HFF-Myc (cell line): ENCODE data around the gene GNB1.
A peak's percentile ranks its signal among the peaks of the same experiment; 100 is the strongest.

ENCODE experiments used
- DNase-seq: peaks from one replicate; pipeline ENCODE4 v3.0.0-alpha.2; 2011; ENCODE audit warnings: low read depth; ENCODE audit errors: extremely low read depth
- H3K4me3 ChIP-seq: replicated peaks from 2 replicates; pipeline ENCODE4 v1.5.1; 2011; ENCODE audit warnings: low read depth, mild to moderate bottlenecking, control low read depth, low read length
- CTCF ChIP-seq: IDR thresholded peaks from 2 replicates; pipeline ENCODE4 v1.5.1; 2012; ENCODE audit warnings: mild to moderate bottlenecking, low read depth, low read length, control low read depth; ENCODE audit errors: missing control alignments

The GNB1 gene

GRCh38 chr1:1890506-1891348 lies at the start of gene GNB1:
TSS of gene GNB1 (minus strand) at chr1:1891087. CDS start at chr1:1825453, 65,634 bp downstream.
- TF ChIP-seq CTCF = no peak
- peak; percentile 43 for DNase-seq
- H3K4me3 ChIP-seq = peak within 1 kb of the TSS; percentile 74

GRCh38 chr1:1940123-1940425 lies 49.2 kb upstream of the GNB1 start:
- DNase-seq = no peak
- no peak overlapping the region for H3K4me3 ChIP-seq
- no peak for TF ChIP-seq CTCF

- no peak for DNase-seq
- no peak for TF ChIP-seq CTCF
- H3K4me3 ChIP-seq = no peak overlapping the region
Measured at GRCh38 chr1:1939296-1940122, 48.6 kb upstream of the GNB1 start.

- H3K4me3 ChIP-seq = no peak overlapping the region
- TF ChIP-seq CTCF = no peak
- DNase-seq = no peak
Measured at GRCh38 chr1:1938613-1939295, 47.9 kb upstream of the GNB1 start.

- no peak for TF ChIP-seq CTCF
- no peak for DNase-seq
- no peak overlapping the region for H3K4me3 ChIP-seq
Measured at GRCh38 chr1:1938276-1938573, 47.3 kb upstream of the GNB1 start.

- no peak for DNase-seq
- no peak overlapping the region for H3K4me3 ChIP-seq
- TF ChIP-seq CTCF = no peak
Measured at GRCh38 chr1:1937549-1938275, 46.8 kb upstream of the GNB1 start.
